CD4-positive, CD25-positive, alpha-beta regulatory T cell (primary cell): ENCODE results near the gene C3orf85. TPM values are rescaled to one million over a fixed set of nuclear protein-coding genes. Genes with fewer than 3 reads are reported as not detected.

ENCODE experiments used
- ATAC-seq, 2 donors: fragments of 150-1000 bp; cut with Tn5 transposase; one replicate each; pipeline ENCODE4 v1.10.0; 2021; ENCODE audit warnings: low read depth in 2 of 2, moderate number of reproducible peaks in 2 of 2, moderate library complexity in 1 of 2
- DNase-seq, 3 donors: peaks; one replicate each; pipeline versions ENCODE4 v3.0.0 to v3.0.0-alpha.2; 2012 to 2022; ENCODE audit warnings: mixed read lengths in 1 of 3
- H3K27ac ChIP-seq: one replicate; pipeline ENCODE4 v1.7.0; 2013; ENCODE audit warnings: mild to moderate bottlenecking, low read length; ENCODE audit not compliant: insufficient read depth, poor library complexity, severe bottlenecking
- H3K27me3 ChIP-seq: one replicate; pipeline ENCODE4 v1.7.0; 2013; ENCODE audit warnings: low read length; ENCODE audit not compliant: control insufficient read depth, insufficient read depth
- H3K36me3 ChIP-seq: one replicate; pipeline ENCODE4 v1.7.0; 2013; ENCODE audit warnings: mild to moderate bottlenecking, low read length, moderate library complexity; ENCODE audit not compliant: control insufficient read depth, insufficient read depth
- H3K4me1 ChIP-seq: 2 replicates; pipeline ENCODE4 v1.7.0; 2013; ENCODE audit warnings: mild to moderate bottlenecking, low read length; ENCODE audit not compliant: insufficient read depth, control insufficient read depth, poor library complexity, severe bottlenecking
- H3K4me3 ChIP-seq: one replicate; pipeline ENCODE4 v1.7.0; 2013; ENCODE audit warnings: low read depth, mild to moderate bottlenecking, low read length, moderate library complexity
- H3K9me3 ChIP-seq, 2 experiments: 1 replicate in 1 of 2; 2 replicates in 1 of 2; pipeline ENCODE4 v1.7.0; 2013; ENCODE audit warnings: low read length in 2 of 2, mild to moderate bottlenecking in 1 of 2, moderate library complexity in 1 of 2; ENCODE audit not compliant: control insufficient read depth in 2 of 2
- H3K27ac Mint-ChIP-seq, 3 donors: one replicate each; pipeline ENCODE4 v1.8.0; 2020 to 2022; ENCODE audit warnings: mild to moderate bottlenecking in 3 of 3, mixed read lengths in 3 of 3, moderate library complexity in 2 of 3
- H3K27me3 Mint-ChIP-seq: one replicate; pipeline ENCODE4 v1.8.0; 2022; ENCODE audit warnings: mild to moderate bottlenecking, mixed read lengths
- H3K36me3 Mint-ChIP-seq: one replicate; pipeline ENCODE4 v1.8.0; 2020; ENCODE audit warnings: mixed read lengths
- H3K4me1 Mint-ChIP-seq, 4 donors: one replicate each; pipeline ENCODE4 v1.8.0; 2020 to 2022; ENCODE audit warnings: mixed read lengths in 4 of 4, mild to moderate bottlenecking in 1 of 4
- H3K4me3 Mint-ChIP-seq, 4 donors: one replicate each; pipeline ENCODE4 v1.8.0; 2020 to 2022; ENCODE audit warnings: mild to moderate bottlenecking in 4 of 4, mixed read lengths in 4 of 4, moderate library complexity in 3 of 4
- H3K9me3 Mint-ChIP-seq, 7 donors: one replicate each; pipeline ENCODE4 v1.8.0; 2020 to 2022; ENCODE audit warnings: mixed read lengths in 7 of 7, mild to moderate bottlenecking in 3 of 7, moderate library complexity in 2 of 7
- polyA plus RNA-seq, 4 donors: library from polyadenylated mRNA; unstranded; fragments of 300-500 nt; fragmentation: Illumina TruSeq; gene quantifications; one replicate each; pipeline ENCODE4 v1.2.3, GENCODE V29; 2021
- total RNA-seq: library from RNA; stranded (reverse); gene quantifications from one replicate; pipeline ENCODE4 v1.2.3, GENCODE V29; 2022

Gene C3orf85
- total and polyA plus RNA-seq, 5 donors from 2014 or later: not detected

DNA sequence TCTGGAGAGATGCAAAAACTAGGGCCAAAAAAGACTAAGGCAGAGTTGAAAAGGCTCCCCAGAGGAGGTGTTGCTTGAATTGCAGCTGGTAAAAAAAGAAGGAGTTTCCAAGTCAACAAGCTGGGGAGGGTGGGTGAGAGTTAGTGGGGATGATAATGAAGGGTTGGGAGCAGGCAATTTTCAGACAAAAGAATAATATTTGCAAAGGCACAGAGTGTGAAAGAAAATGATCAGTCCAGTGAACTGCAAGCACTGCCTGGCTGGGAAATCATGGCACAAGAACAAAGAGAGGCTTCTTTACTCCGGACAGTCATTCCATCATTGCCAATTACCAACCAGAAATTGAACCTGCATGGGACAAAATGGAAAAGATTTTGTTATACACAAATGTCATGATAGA lies 42.2 kb downstream of the C3orf85 start:
- H3K4me1 ChIP-seq: no peaks in the 10 kb centered on the region
- no peaks in the 10 kb centered on the region for H3K9me3 ChIP-seq
- ATAC-seq (no peak), DNase-seq (no peak)
- Mint-ChIP-seq H3K4me3 (no peak overlapping the region), H3K4me1 (no peaks in the 10 kb centered on the region), H3K9me3 (peaks cover 0 to 4% (median 0%) of the 10 kb centered on the region in 7 donors), H3K36me3 (no peaks in the 10 kb centered on the region), H3K27ac (no peak overlapping the region), H3K27me3 (peaks cover 11% of the 10 kb centered on the region)
- H3K4me3 ChIP-seq: no peak overlapping the region
- H3K27me3 ChIP-seq: no peaks in the 10 kb centered on the region
- no peak overlapping the region for H3K27ac ChIP-seq
- H3K36me3 ChIP-seq: no peaks in the 10 kb centered on the region

GRCh38 chr3:109184726-109185125 lies 48.2 kb downstream of the C3orf85 start:
- H3K4me1 Mint-ChIP-seq: no peaks in the 10 kb centered on the region
- Histone ChIP-seq H3K27me3 (no peaks in the 10 kb centered on the region), H3K4me3 (no peak overlapping the region), H3K4me1 (no peaks in the 10 kb centered on the region), H3K27ac (no peak overlapping the region), H3K9me3 (no peaks in the 10 kb centered on the region), H3K36me3 (no peaks in the 10 kb centered on the region)
- DNase-seq: no peak
- ATAC-seq: no peak
- H3K27ac Mint-ChIP-seq: no peak overlapping the region
- no peak overlapping the region for H3K4me3 Mint-ChIP-seq
- peaks cover 0 to 3% (median 0%) of the 10 kb centered on the region in 7 donors for H3K9me3 Mint-ChIP-seq
- peaks cover 7% of the 10 kb centered on the region for H3K27me3 Mint-ChIP-seq
- no peaks in the 10 kb centered on the region for H3K36me3 Mint-ChIP-seq

DNA sequence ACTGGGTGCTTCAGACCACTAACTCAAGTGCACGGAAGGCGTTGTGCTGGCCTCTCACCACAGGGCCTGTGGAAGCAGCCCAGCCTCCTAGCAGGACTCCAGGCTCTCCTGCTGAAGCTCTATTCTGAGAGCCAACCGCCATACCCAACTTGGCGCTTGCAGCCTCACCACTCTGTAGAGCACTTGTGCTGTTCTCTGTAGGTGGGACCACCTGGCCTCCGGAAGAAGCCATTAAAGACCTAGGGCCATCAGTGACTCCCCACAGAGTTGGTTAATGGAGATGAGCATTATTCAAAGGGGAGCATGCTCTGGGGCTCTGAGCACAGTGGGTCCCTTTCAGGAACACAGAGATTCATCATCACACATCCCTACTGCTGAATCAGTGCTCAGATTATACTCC lies 50.9 kb downstream of the C3orf85 start:
- no peak for DNase-seq
- H3K4me1 ChIP-seq: no peaks in the 10 kb centered on the region
- peaks cover 4% of the 10 kb centered on the region for H3K27me3 Mint-ChIP-seq
- no peak for ATAC-seq
- H3K36me3 Mint-ChIP-seq: no peaks in the 10 kb centered on the region
- H3K4me3 ChIP-seq: no peak overlapping the region
- H3K36me3 ChIP-seq: no peaks in the 10 kb centered on the region
- no peaks in the 10 kb centered on the region for H3K9me3 ChIP-seq
- no peak overlapping the region for H3K27ac ChIP-seq
- H3K4me1 Mint-ChIP-seq: no peaks in the 10 kb centered on the region
- peaks cover 0 to 4% (median 0%) of the 10 kb centered on the region in 7 donors for H3K9me3 Mint-ChIP-seq
- H3K27ac Mint-ChIP-seq: no peak overlapping the region
- no peak overlapping the region for H3K4me3 Mint-ChIP-seq
- no peaks in the 10 kb centered on the region for H3K27me3 ChIP-seq

DNA sequence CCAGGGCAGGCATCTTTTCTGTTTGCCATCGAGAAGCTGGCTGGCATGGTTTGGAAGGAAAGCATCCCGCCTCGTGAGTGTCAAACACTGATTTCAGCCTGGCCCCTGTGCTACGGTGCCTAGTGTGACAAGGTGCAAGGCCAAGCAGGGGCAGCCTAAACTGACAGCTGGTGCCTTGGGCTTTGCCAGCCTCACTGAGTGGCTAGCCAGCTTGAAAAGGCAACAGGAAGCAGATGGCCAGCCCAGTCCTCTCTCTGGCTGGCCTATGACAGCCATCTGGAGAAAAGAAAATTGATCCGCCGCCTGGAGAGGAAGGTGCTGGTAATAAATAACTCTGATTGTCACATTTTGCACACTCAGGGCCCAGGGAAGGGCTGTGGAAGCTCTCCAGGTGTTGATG lies 52.2 kb downstream of the C3orf85 start:
- Mint-ChIP-seq H3K4me1 (no peaks in the 10 kb centered on the region), H3K27me3 (no peaks in the 10 kb centered on the region), H3K4me3 (no peak overlapping the region), H3K27ac (no peak overlapping the region), H3K9me3 (peaks cover 0 to 5% (median 3%) of the 10 kb centered on the region in 7 donors), H3K36me3 (no peaks in the 10 kb centered on the region)
- no peak overlapping the region for H3K4me3 ChIP-seq
- H3K36me3 ChIP-seq: no peaks in the 10 kb centered on the region
- ATAC-seq (no peak), DNase-seq (no peak)
- H3K27ac ChIP-seq: no peak overlapping the region
- H3K27me3 ChIP-seq: no peaks in the 10 kb centered on the region
- H3K9me3 ChIP-seq: no peaks in the 10 kb centered on the region
- H3K4me1 ChIP-seq: no peaks in the 10 kb centered on the region

- no peaks in the 10 kb centered on the region for H3K4me1 ChIP-seq
- Mint-ChIP-seq H3K27me3 (no peaks in the 10 kb centered on the region), H3K9me3 (peaks cover 0 to 5% (median 2%) of the 10 kb centered on the region in 7 donors), H3K27ac (no peak overlapping the region), H3K36me3 (no peaks in the 10 kb centered on the region), H3K4me3 (no peak overlapping the region), H3K4me1 (no peaks in the 10 kb centered on the region)
- no peak for DNase-seq
- no peak for ATAC-seq
- no peak overlapping the region for H3K27ac ChIP-seq
- H3K9me3 ChIP-seq: no peaks in the 10 kb centered on the region
- no peaks in the 10 kb centered on the region for H3K27me3 ChIP-seq
- no peak overlapping the region for H3K4me3 ChIP-seq
- no peaks in the 10 kb centered on the region for H3K36me3 ChIP-seq
Observed at GRCh38 chr3:109191421-109191820, 54.9 kb downstream of the C3orf85 start.

GRCh38 chr3:109195815-109196214 lies 59.3 kb downstream of the C3orf85 start:
- H3K4me1 ChIP-seq: no peaks in the 10 kb centered on the region
- peaks cover 0 to 3% of the 10 kb centered on the region in 2 experiments for H3K9me3 ChIP-seq
- no peak overlapping the region for H3K4me3 Mint-ChIP-seq
- DNase-seq: no peak
- H3K4me1 Mint-ChIP-seq: no peaks in the 10 kb centered on the region
- no peaks in the 10 kb centered on the region for H3K36me3 Mint-ChIP-seq
- no peaks in the 10 kb centered on the region for H3K27me3 Mint-ChIP-seq
- H3K27me3 ChIP-seq: no peaks in the 10 kb centered on the region
- no peak for ATAC-seq
- H3K36me3 ChIP-seq: no peaks in the 10 kb centered on the region
- peaks cover 0 to 8% (median 4%) of the 10 kb centered on the region in 7 donors for H3K9me3 Mint-ChIP-seq
- H3K27ac ChIP-seq: no peak overlapping the region
- no peak overlapping the region for H3K4me3 ChIP-seq
- H3K27ac Mint-ChIP-seq: no peak overlapping the region

Other genes starting within 250 kb of the C3orf85 start
- gene GUCA1C, start 182.8 kb upstream of the C3orf85 start, total RNA-seq: not detected
- gene GUCA1C, start 182.8 kb upstream of the C3orf85 start, polyA plus RNA-seq: not detected
- gene MORC1, start 18.6 kb upstream of the C3orf85 start, total RNA-seq: 0.12 TPM
- gene MORC1, start 18.6 kb upstream of the C3orf85 start, polyA plus RNA-seq: not detected
- not detected for gene DPPA2, start 179.8 kb downstream of the C3orf85 start, total RNA-seq
- gene DPPA2, start 179.8 kb downstream of the C3orf85 start, polyA plus RNA-seq: not detected
- gene DPPA4, start 200.8 kb downstream of the C3orf85 start, total RNA-seq: 1.0 TPM
- not detected for gene DPPA4, start 200.8 kb downstream of the C3orf85 start, polyA plus RNA-seq